Hepatocyte (in vitro differentiated cells): Measurements from ENCODE around the gene EEF2K. TPM values are rescaled to one million over a fixed set of nuclear protein-coding genes. Genes with fewer than 3 reads are reported as not detected.
"Not testable (repeated sequence)": the region's sequence is repeated elsewhere in the genome, so short reads cannot be mapped to it uniquely, and the experiment has no call there.

Source experiments
- DNase-seq: peaks from one replicate; pipeline ENCODE4 v3.0.0-alpha.2; 2016; ENCODE audit warnings: low spot score
- H2AFZ ChIP-seq: fragments of 200-600 bp; sonication (generic); 2 replicates; pipeline ENCODE4 v1.6.0; 2016; ENCODE audit warnings: antibody characterized with exemption, mild to moderate bottlenecking
- H3K27ac ChIP-seq: fragments of 200-600 bp; sonication (generic); 2 replicates; pipeline ENCODE4 v1.5.1; 2016; ENCODE audit warnings: mild to moderate bottlenecking
- H3K27me3 ChIP-seq: fragments of 200-600 bp; sonication (generic); 2 replicates; pipeline ENCODE4 v1.6.1; 2016
- H3K36me3 ChIP-seq: fragments of 200-600 bp; sonication (generic); replicated peaks from 2 replicates; pipeline ENCODE4 v1.5.1; 2016; ENCODE audit warnings: low read depth; ENCODE audit not compliant: insufficient read depth
- H3K4me1 ChIP-seq: fragments of 200-600 bp; sonication (generic); 2 replicates; pipeline ENCODE4 v1.5.1; 2016; ENCODE audit warnings: mild to moderate bottlenecking, moderate library complexity; ENCODE audit not compliant: insufficient read depth
- H3K4me2 ChIP-seq: fragments of 200-600 bp; sonication (generic); 2 replicates; pipeline ENCODE4 v1.6.0; 2016
- H3K4me3 ChIP-seq: fragments of 200-600 bp; sonication (generic); 2 replicates; pipeline ENCODE4 v1.5.1; 2016; ENCODE audit warnings: mild to moderate bottlenecking
- H3K79me2 ChIP-seq: fragments of 200-600 bp; sonication (generic); 2 replicates; pipeline ENCODE4 v1.6.0; 2017; ENCODE audit warnings: mild to moderate bottlenecking
- H3K9me2 ChIP-seq: fragments of 200-600 bp; sonication (generic); replicated peaks from 2 replicates; pipeline ENCODE4 v1.6.0; 2017; ENCODE audit warnings: mild to moderate bottlenecking; ENCODE audit not compliant: insufficient read depth
- H3K9me3 ChIP-seq: fragments of 200-600 bp; sonication (generic); 2 replicates; pipeline ENCODE4 v1.5.1; 2016; ENCODE audit warnings: low read depth, mild to moderate bottlenecking
- H4K20me1 ChIP-seq: fragments of 200-600 bp; sonication (generic); 2 replicates; pipeline ENCODE4 v1.6.0; 2016; ENCODE audit warnings: mild to moderate bottlenecking; ENCODE audit not compliant: insufficient read depth, poor library complexity, severe bottlenecking
- CTCF ChIP-seq: fragments of 200-600 bp; sonication (generic); IDR thresholded peaks from 2 replicates; pipeline ENCODE4 v1.5.1; 2016; ENCODE audit warnings: antibody characterized with exemption, mild to moderate bottlenecking; ENCODE audit not compliant: poor library complexity
- EZH2 ChIP-seq: fragments of 200-600 bp; sonication (generic); IDR thresholded peaks from 2 replicates; pipeline ENCODE4 v1.6.1; 2016; ENCODE audit warnings: antibody characterized with exemption, mild to moderate bottlenecking, borderline replicate concordance
- EZH2phosphoT487 ChIP-seq: fragments of 200-600 bp; sonication (generic); IDR thresholded peaks from one replicate; pipeline ENCODE4 v1.6.1; 2018; ENCODE audit warnings: antibody characterized with exemption, mild to moderate bottlenecking, low read depth, moderate library complexity; ENCODE audit not compliant: unreplicated experiment, severe bottlenecking
- WGBS: methylation state at CpG from one replicate; pipeline ENCODE4 v1.1.6; 2016; ENCODE audit warnings: low lambda C conversion rate; ENCODE audit errors: missing lambda C conversion rate; 5-methylcytosine and 5-hydroxymethylcytosine counted together
- polyA plus RNA-seq: library from polyadenylated mRNA; unstranded; fragments of >200 nt; fragmentation: Nextera tagmentation; extraction: Ambion mirVana; gene quantifications from 2 replicates; pipeline ENCODE4 v1.2.1, GENCODE V29; 2016
- total RNA-seq: library from RNA; depleted of rRNA; stranded (reverse); fragments of >200 nt; gene quantifications from 2 replicates; pipeline ENCODE4 v1.2.3, GENCODE V29; 2014

Gene EEF2K
- total and polyA plus RNA-seq, 2 experiments from 2014 or later, result 7.9 to 15.1 TPM

DNA sequence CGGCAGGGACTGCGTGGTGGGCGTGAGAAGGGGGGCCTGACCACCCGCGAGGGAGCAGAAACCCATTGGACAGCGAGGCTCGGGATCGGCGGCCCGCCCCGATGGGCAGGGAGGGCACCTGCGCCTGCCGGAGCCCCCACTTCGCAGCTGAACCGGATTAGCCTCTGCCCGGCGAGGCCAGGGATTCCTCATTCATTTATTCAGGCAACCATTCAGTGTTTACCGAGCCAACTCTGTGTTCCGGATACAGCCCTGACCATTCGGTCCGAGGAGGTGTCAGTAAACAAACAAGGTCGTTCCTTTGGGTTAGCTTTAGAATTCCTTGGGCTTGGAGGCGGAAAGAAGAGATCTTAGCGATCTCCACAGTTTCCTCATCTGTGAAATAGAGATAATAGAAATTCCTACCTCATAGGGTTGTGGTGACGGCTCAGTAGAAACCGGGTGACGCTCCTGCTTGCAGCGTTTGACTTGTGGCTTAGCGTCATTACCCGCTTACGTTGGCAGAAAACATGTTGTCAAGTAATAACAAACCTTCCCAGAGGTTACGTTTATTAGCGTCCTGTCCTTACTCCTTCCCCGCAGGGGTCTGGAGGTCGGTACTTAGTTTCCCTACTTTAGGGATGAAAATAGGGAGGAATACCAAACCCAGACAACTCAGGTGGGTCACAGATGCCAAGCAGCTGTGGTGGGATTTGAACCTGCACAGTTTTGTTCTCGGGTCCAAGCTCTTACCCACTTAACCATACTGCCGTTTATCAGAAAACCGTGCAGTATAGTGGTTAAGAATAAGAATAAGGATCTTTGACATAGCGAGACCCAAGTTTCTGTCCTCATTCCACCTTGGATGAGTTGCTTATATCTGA, 92.0 kb downstream of the EEF2K start:
- DNase-seq, result peak; percentile 82
- 3% methylated on average over 39 of the region's 39 CpGs for WGBS
- peaks cover 45% of the 10 kb centered on the region for H3K79me2 ChIP-seq

GRCh38 chr16:22299036-22299435, 93.0 kb downstream of the EEF2K start:
- H4K20me1 ChIP-seq, result peaks cover 24% of the 10 kb centered on the region
- no peaks in the 10 kb centered on the region for H3K9me3 ChIP-seq
- peak overlapping the region; percentile 82 for H3K4me2 ChIP-seq
- no peak for TF ChIP-seq EZH2phosphoT487
- TF ChIP-seq EZH2, result no peak
- TF ChIP-seq CTCF, result no peak
- no peaks in the 10 kb centered on the region for H3K4me1 ChIP-seq
- H3K36me3 ChIP-seq, result no peaks in the 10 kb centered on the region
- no peak for DNase-seq
- H2AFZ ChIP-seq, result no peak overlapping the region
- no peak overlapping the region for H3K4me3 ChIP-seq
- peak overlapping the region; percentile 96 for H3K27ac ChIP-seq
- WGBS, result 100% methylated on average over 1 of the region's 1 CpG
- peaks cover 48% of the 10 kb centered on the region for H3K79me2 ChIP-seq
- H3K27me3 ChIP-seq, result no peaks in the 10 kb centered on the region
- no peaks in the 10 kb centered on the region for H3K9me2 ChIP-seq

More for the DNA sequence above, 92.0 kb downstream of the EEF2K start:
- no peaks in the 10 kb centered on the region for H3K36me3 ChIP-seq
- no peaks in the 10 kb centered on the region for H3K27me3 ChIP-seq
- H3K27ac ChIP-seq, result peak overlapping the region; percentile 96
- TF ChIP-seq EZH2phosphoT487, result no peak
- TF ChIP-seq EZH2, result no peak
- TF ChIP-seq CTCF, result no peak
- peaks cover 22% of the 10 kb centered on the region for H4K20me1 ChIP-seq
- peak overlapping the region; percentile 67 for H3K4me3 ChIP-seq
- H3K9me3 ChIP-seq, result no peaks in the 10 kb centered on the region
- H3K4me1 ChIP-seq, result no peaks in the 10 kb centered on the region
- H3K9me2 ChIP-seq, result no peaks in the 10 kb centered on the region
- H2AFZ ChIP-seq, result peak overlapping the region; percentile 55
- H3K4me2 ChIP-seq, result peak overlapping the region; percentile 82

- Histone ChIP-seq H3K9me3 (no peaks in the 10 kb centered on the region), H3K9me2 (no peaks in the 10 kb centered on the region), H3K27me3 (no peaks in the 10 kb centered on the region), H3K27ac (no peak overlapping the region), H4K20me1 (peaks cover 29% of the 10 kb centered on the region), H3K4me2 (peak overlapping the region; percentile 42), H3K4me3 (no peak overlapping the region), H3K36me3 (no peaks in the 10 kb centered on the region), H2AFZ (no peak overlapping the region), H3K79me2 (peaks cover 55% of the 10 kb centered on the region), H3K4me1 (no peaks in the 10 kb centered on the region)
- peak; percentile 44 for TF ChIP-seq CTCF
- no peak for TF ChIP-seq EZH2
- 61% methylated on average over 8 of the region's 8 CpGs for WGBS
- peak; percentile 70 for DNase-seq
These were observed 94.5 kb downstream of the EEF2K start for GRCh38 chr16:22300427-22301071.

- H4K20me1 ChIP-seq, result peaks cover 29% of the 10 kb centered on the region
These were observed 95.3 kb downstream of the EEF2K start for GRCh38 chr16:22301423-22301822.

More at GRCh38 chr16:22301423-22301822, 95.3 kb downstream of the EEF2K start:
- not testable (repeated sequence) for H3K9me3 ChIP-seq, H2AFZ ChIP-seq, H3K4me3 ChIP-seq, H3K4me1 ChIP-seq, H3K4me2 ChIP-seq, H3K27me3 ChIP-seq, H3K9me2 ChIP-seq, H3K36me3 ChIP-seq, DNase-seq, H3K27ac ChIP-seq
- 96% methylated on average over 7 of the region's 7 CpGs for WGBS
- peaks cover 55% of the 10 kb centered on the region for H3K79me2 ChIP-seq
